Measurements from ENCODE around the gene NFKBIZ. TPM values are rescaled to one million over a fixed set of nuclear protein-coding genes. Genes with fewer than 3 reads are reported as not detected.
"Not testable (repeated sequence)": the region's sequence is repeated elsewhere in the genome, so short reads cannot be mapped to it uniquely, and the experiment has no call there.

The NFKBIZ gene
- total RNA-seq, 2 donors from 2014 or later: 30.1 to 92.3 TPM

GRCh38 chr3:101859882-101860448 is 10.7 kb downstream of the NFKBIZ start:
- no peaks in the 10 kb centered on the region for H3K27me3 ChIP-seq
- peaks cover 33% of the 10 kb centered on the region for H3K4me1 ChIP-seq
- no peak for TF ChIP-seq CTCF (IDR thresholded peaks at IDR 0.05)
- TF ChIP-seq POLR2A (IDR thresholded peaks at IDR 0.05): no peak
- H3K4me3 ChIP-seq: no peak overlapping the region
- intact Hi-C loops (cut with DNase I): no loop called here
- DNase-seq: no peak
- WGBS, 2 donors: 82 to 83% methylated on average over 5 of the region's 5 CpGs
- no peaks in the 10 kb centered on the region for H3K9me3 ChIP-seq
- peaks cover 32 to 47% of the 10 kb centered on the region in 2 donors for H3K36me3 ChIP-seq (replicated peaks in 1 of 2; ENCODE audit: insufficient read depth in 1 of 2, low read depth in 2 of 2)
- no peak for ATAC-seq
- peak overlapping the region in 1 of 4 donors; percentile 18 for H3K27ac ChIP-seq

GRCh38 chr3:101861212-101861788 is 12.0 kb downstream of the NFKBIZ start:
- Histone ChIP-seq H3K27ac (no peak overlapping the region), H3K27me3 (no peaks in the 10 kb centered on the region), H3K4me1 (peaks cover 22% of the 10 kb centered on the region), H3K36me3 (replicated peaks in 1 of 2; ENCODE audit: insufficient read depth in 1 of 2, low read depth in 2 of 2) (peaks cover 22 to 38% of the 10 kb centered on the region in 2 donors), H3K9me3 (no peaks in the 10 kb centered on the region), H3K4me3 (no peak overlapping the region)
- no peak for DNase-seq
- no peak for ATAC-seq
- intact Hi-C loops (cut with DNase I): no loop called here
- WGBS, 2 donors: 64 to 79% methylated on average over 3 of the region's 3 CpGs
- TF ChIP-seq POLR2A (IDR thresholded peaks at IDR 0.05): no peak
- TF ChIP-seq CTCF (IDR thresholded peaks at IDR 0.05): no peak

- Histone ChIP-seq H3K9me3 (no peaks in the 10 kb centered on the region), H3K4me3 (no peak overlapping the region), H3K4me1 (peaks cover 17% of the 10 kb centered on the region), H3K36me3 (replicated peaks in 1 of 2; ENCODE audit: insufficient read depth in 1 of 2, low read depth in 2 of 2) (peaks cover 19 to 33% of the 10 kb centered on the region in 2 donors), H3K27ac (no peak overlapping the region), H3K27me3 (no peaks in the 10 kb centered on the region)
- WGBS, 2 donors: 78 to 81% methylated on average over 5 of the region's 5 CpGs
- intact Hi-C loops (cut with DNase I): no loop called here
- ATAC-seq (no peak), DNase-seq (no peak)
- no peak for TF ChIP-seq CTCF (IDR thresholded peaks at IDR 0.05)
- TF ChIP-seq POLR2A (IDR thresholded peaks at IDR 0.05): no peak
Measured at GRCh38 chr3:101861789-101862415, 12.6 kb downstream of the NFKBIZ start.

GRCh38 chr3:101862416-101863165 is 13.3 kb downstream of the NFKBIZ start:
- ATAC-seq (no peak), DNase-seq (no peak)
- H3K27ac ChIP-seq: peak overlapping the region in 1 of 4 donors; percentile 17
- WGBS, 2 donors: 81 to 86% methylated on average over 3 of the region's 3 CpGs
- TF ChIP-seq CTCF (IDR thresholded peaks at IDR 0.05) (no peak), POLR2A (IDR thresholded peaks at IDR 0.05) (no peak)
- intact Hi-C loops (cut with DNase I): no loop called here
- peaks cover 13% of the 10 kb centered on the region for H3K4me1 ChIP-seq
- peaks cover 12 to 27% of the 10 kb centered on the region in 2 donors for H3K36me3 ChIP-seq (replicated peaks in 1 of 2; ENCODE audit: insufficient read depth in 1 of 2, low read depth in 2 of 2)
- no peak overlapping the region for H3K4me3 ChIP-seq
- H3K9me3 ChIP-seq: no peaks in the 10 kb centered on the region
- no peaks in the 10 kb centered on the region for H3K27me3 ChIP-seq

- H3K4me3 ChIP-seq; H3K27me3 ChIP-seq; ATAC-seq; H3K9me3 ChIP-seq; DNase-seq; intact Hi-C loops (cut with DNase I): not testable (repeated sequence)
- Histone ChIP-seq H3K36me3 (replicated peaks in 1 of 2; ENCODE audit: insufficient read depth in 1 of 2, low read depth in 2 of 2) (peaks cover 3 to 14% of the 10 kb centered on the region in 2 donors), H3K4me1 (peaks cover 22% of the 10 kb centered on the region), H3K27ac (peak overlapping the region in 1 of 4 donors; percentile 65)
- 93 to 96% methylated on average over 7 of the region's 7 CpGs for WGBS, 2 donors
Measured at GRCh38 chr3:101864926-101865325, 15.6 kb downstream of the NFKBIZ start.

Measured in body of pancreas (tissue), 4 donors.